Psoas muscle (tissue), 8 donors: ENCODE results near the gene ATG9A. TPM values are rescaled to one million over a fixed set of nuclear protein-coding genes. Genes with fewer than 3 reads are reported as not detected.
A peak's percentile ranks its signal among the peaks of the same experiment; 100 is the strongest.

ENCODE experiments used
- ATAC-seq, 4 donors: fragments of 200-7000 bp; cut with Tn5 transposase; one replicate each; pipeline ENCODE4 v1.9.1; 2020; ENCODE audit warnings: moderate library complexity in 3 of 4, mild to moderate bottlenecking in 2 of 4
- DNase-seq, 2 donors: peaks; one replicate each; pipeline ENCODE4 v3.0.0-alpha.2; 2020
- H3K27ac ChIP-seq: fragments of 200-600 bp; one replicate; pipeline ENCODE4 v1.8.0; 2022
- H3K27me3 ChIP-seq, 3 donors: fragments of 200-600 bp in 1 of 3; one replicate each; pipeline versions ENCODE4 v1.6.1 to v1.8.0; 2013 to 2022; ENCODE audit warnings: low read length in 2 of 3, mild to moderate bottlenecking in 2 of 3, moderate library complexity in 1 of 3; ENCODE audit not compliant: insufficient read depth in 3 of 3
- H3K36me3 ChIP-seq, 2 donors: fragments of 200-600 bp in 1 of 2; one replicate each; pipeline versions ENCODE4 v1.6.1 to v1.8.0; 2013 to 2022; ENCODE audit warnings: low read depth in 1 of 2, mild to moderate bottlenecking in 1 of 2, moderate library complexity in 1 of 2; ENCODE audit not compliant: insufficient read depth in 1 of 2
- H3K4me1 ChIP-seq: fragments of 200-600 bp; one replicate; pipeline ENCODE4 v1.8.0; 2022
- H3K4me3 ChIP-seq: fragments of 200-600 bp; one replicate; pipeline ENCODE4 v1.8.0; 2022; ENCODE audit warnings: mild to moderate bottlenecking
- H3K9me3 ChIP-seq: fragments of 200-600 bp; one replicate; pipeline ENCODE4 v1.8.0; 2022
- CTCF ChIP-seq: fragments of 200-600 bp; IDR thresholded peaks from one replicate; pipeline ENCODE4 v1.8.0; 2022; ENCODE audit warnings: antibody characterized with exemption
- WGBS, 3 donors: extraction: QIAGEN DNeasy Blood & Tissue Kit; methylation state at CpG; one replicate each; pipeline versions ENCODE4 v1.1.6 to v1.1.7; 2013; 5-methylcytosine and 5-hydroxymethylcytosine counted together
- intact Hi-C, 2 donors: fragments of 100-400 bp; cut with DNase I; formaldehyde crosslinking; loops; one replicate each; pipeline versions ENCODE4 v1.11.0 to v1.14.2; 2022
- polyA plus RNA-seq, 3 donors: library from polyadenylated mRNA; stranded (reverse); fragments of 200-250 nt; gene quantifications; one replicate each; pipeline ENCODE4 v1.2.3, GENCODE V29; 2013
- total RNA-seq, 4 donors: library from RNA; stranded (reverse); fragmentation: NEBNext Ultra II Directional in 2 of 4; extraction: Animal tissue kit (Norgen Biotek cat#: 25700) in 2 of 4; gene quantifications; one replicate each; pipeline versions ENCODE4 v1.2.1 to v1.2.4, GENCODE V29; 2021 to 2023
- donor health status: healthy with polysubstance abuse.
- donor health status: DM: no; HTN: no; CAD: no; lungs with moderate emphysema.
- donor health status: Bipolar disorder and iron deficiency.
- donor health status: healthy.
- donor health status: DM: yes; HTN: yes; CAD: no.
- donor health status: DM: no; HTN: no; CAD: no.
- donor health status: DM: no; HTN: no; CAD: no.
- donor health status: DM: yes; HTN: yes; CAD: no.

ATG9A gene
- total and polyA plus RNA-seq, 7 donors, result 41.6 to 180 (median 111) TPM

- peak; percentile 84 to 93 for DNase-seq
- 1% methylated on average over 49 of the region's 49 CpGs for WGBS, 3 donors
- peak; percentile 81 to 83 (median 82) for ATAC-seq
- no peak for TF ChIP-seq CTCF
- Histone ChIP-seq H3K4me1 (peaks cover 41% of the 10 kb centered on the region), H3K27me3 (no peaks in the 10 kb centered on the region), H3K4me3 (peak within 1 kb of the TSS; percentile 75), H3K36me3 (peaks cover 0 to 40% of the 10 kb centered on the region in 2 donors), H3K9me3 (no peaks in the 10 kb centered on the region), H3K27ac (peak within 1 kb of the TSS; percentile 94)
- intact Hi-C loops, result no loop called here
Measured at GRCh38 chr2:219252900-219253752, 23.7 kb upstream of the ATG9A start, which contains the start of gene TUBA4B. TSS of gene TUBA4B (plus strand) at chr2:219253243. CDS start at chr2:219253408, 165 bp downstream.

DNA sequence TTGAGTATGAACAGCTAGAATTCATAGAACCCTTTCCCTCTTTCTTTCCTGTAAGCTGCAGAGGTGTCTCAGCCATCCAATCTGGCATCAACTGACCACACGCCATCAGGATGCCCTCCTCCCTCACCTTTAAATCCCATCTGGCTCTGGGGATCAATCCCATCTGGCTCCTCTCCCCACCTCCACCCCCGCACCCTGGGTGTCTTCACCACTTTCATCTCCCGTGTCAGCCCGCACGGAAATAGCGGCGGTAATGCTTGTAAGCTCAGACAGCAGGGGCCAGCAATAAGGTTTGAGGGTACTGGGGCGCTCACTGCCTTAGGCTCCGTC, 23.1 kb upstream of the ATG9A start:
- H3K4me1 ChIP-seq, result peaks cover 47% of the 10 kb centered on the region
- WGBS, 3 donors, result 4 to 6% (median 5%) methylated on average over 9 of the region's 9 CpGs
- H3K9me3 ChIP-seq, result no peaks in the 10 kb centered on the region
- DNase-seq (peak in 1 of 2 donors; percentile 53), ATAC-seq (peak in 3 of 4 donors; percentile 0 to 4 (median 1))
- peaks cover 0 to 46% of the 10 kb centered on the region in 2 donors for H3K36me3 ChIP-seq
- intact Hi-C loops, result no loop called here
- no peaks in the 10 kb centered on the region for H3K27me3 ChIP-seq
- peak overlapping the region; percentile 94 for H3K27ac ChIP-seq
- H3K4me3 ChIP-seq, result peak overlapping the region; percentile 75
- no peak for TF ChIP-seq CTCF

DNA sequence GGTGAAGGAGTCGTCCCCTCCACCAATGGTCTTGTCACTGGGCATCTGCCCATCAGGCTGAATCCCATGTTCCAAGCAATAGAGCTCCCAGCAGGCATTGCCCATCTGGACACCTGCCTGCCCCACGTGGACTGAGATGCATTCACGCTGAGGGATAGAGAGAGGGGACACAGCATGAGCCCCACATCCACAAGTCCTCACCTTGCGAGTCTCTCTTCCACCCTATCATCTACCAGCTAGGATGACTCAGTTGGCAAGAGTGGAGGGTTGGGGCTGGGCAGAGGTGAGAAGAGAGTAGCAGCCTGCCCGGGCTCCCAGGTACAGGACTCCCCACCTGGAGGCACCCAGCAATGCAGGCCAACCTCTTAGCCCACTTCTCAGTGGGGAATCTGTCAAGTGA, 22.6 kb upstream of the ATG9A start:
- TF ChIP-seq CTCF, result no peak
- peak overlapping the region; percentile 75 for H3K4me3 ChIP-seq
- peak overlapping the region; percentile 94 for H3K27ac ChIP-seq
- WGBS, 3 donors, result 25 to 38% (median 25%) methylated on average over 5 of the region's 5 CpGs
- DNase-seq (no peak), ATAC-seq (peak in 3 of 4 donors; percentile 2 to 5 (median 4))
- peaks cover 48% of the 10 kb centered on the region for H3K4me1 ChIP-seq
- no peaks in the 10 kb centered on the region for H3K9me3 ChIP-seq
- no peaks in the 10 kb centered on the region for H3K27me3 ChIP-seq
- intact Hi-C loops, result no loop called here
- peaks cover 0 to 51% of the 10 kb centered on the region in 2 donors for H3K36me3 ChIP-seq

GRCh38 chr2:219251656-219252055, 22.2 kb upstream of the ATG9A start:
- ATAC-seq, result no peak
- peak overlapping the region; percentile 75 for H3K4me3 ChIP-seq
- no peak for TF ChIP-seq CTCF
- H3K27me3 ChIP-seq, result no peaks in the 10 kb centered on the region
- no peak for DNase-seq
- H3K4me1 ChIP-seq, result peaks cover 48% of the 10 kb centered on the region
- H3K27ac ChIP-seq, result peak overlapping the region; percentile 94
- no peaks in the 10 kb centered on the region for H3K9me3 ChIP-seq
- intact Hi-C loops, result no loop called here
- 38 to 58% (median 42%) methylated on average over 6 of the region's 6 CpGs for WGBS, 3 donors
- peaks cover 0 to 55% of the 10 kb centered on the region in 2 donors for H3K36me3 ChIP-seq
